ENCODE measurements around the gene MLANA.

MLANA gene

GRCh38 chr9:5843794-5844471 lies 46.8 kb upstream of the MLANA start:
- no peaks in the 10 kb centered on the region for H3K79me2 ChIP-seq (ENCODE audit: low read length)
- H3K4me2 ChIP-seq (ENCODE audit: low read length) = no peak overlapping the region
- H2AFZ ChIP-seq (ENCODE audit: low read depth, low read length) = no peak overlapping the region

GRCh38 chr9:5845157-5845531 lies 45.5 kb upstream of the MLANA start:
- H3K9me3 ChIP-seq (ENCODE audit: insufficient read depth, low read length) = no peaks in the 10 kb centered on the region
- H3K4me3 ChIP-seq (ENCODE audit: low read length) = no peak overlapping the region
- H3K27me3 ChIP-seq (ENCODE audit: low read depth, low read length) = no peaks in the 10 kb centered on the region
- H3K4me2 ChIP-seq (ENCODE audit: low read length) = no peak overlapping the region
- no peak overlapping the region for H2AFZ ChIP-seq (ENCODE audit: low read depth, low read length)
- H3K79me2 ChIP-seq (ENCODE audit: low read length) = no peaks in the 10 kb centered on the region
- peaks cover 9% of the 10 kb centered on the region for H3K4me1 ChIP-seq (ENCODE audit: low read length)
- no peak overlapping the region for H3K9ac ChIP-seq (ENCODE audit: low read length)
- H3K36me3 ChIP-seq (replicated peaks; ENCODE audit: low read depth, low read length) = no peaks in the 10 kb centered on the region
- no peak for TF ChIP-seq EZH2phosphoT487 (IDR thresholded peaks at IDR 0.05; ENCODE audit: low read depth)
- TF ChIP-seq CTCF (IDR thresholded peaks at IDR 0.05; ENCODE audit: low read depth, low read length) = no peak
- H4K20me1 ChIP-seq (ENCODE audit: insufficient read depth, low read length) = no peaks in the 10 kb centered on the region
- no peak overlapping the region for H3K27ac ChIP-seq (ENCODE audit: low read length)

More at GRCh38 chr9:5843794-5844471, 46.8 kb upstream of the MLANA start:
- no peaks in the 10 kb centered on the region for H3K9me3 ChIP-seq (ENCODE audit: insufficient read depth, low read length)
- H3K36me3 ChIP-seq (replicated peaks; ENCODE audit: low read depth, low read length) = no peaks in the 10 kb centered on the region
- no peak overlapping the region for H3K9ac ChIP-seq (ENCODE audit: low read length)
- no peak overlapping the region for H3K4me3 ChIP-seq (ENCODE audit: low read length)
- no peak overlapping the region for H3K27ac ChIP-seq (ENCODE audit: low read length)
- H3K4me1 ChIP-seq (ENCODE audit: low read length) = peaks cover 15% of the 10 kb centered on the region
- no peak for TF ChIP-seq CTCF (IDR thresholded peaks at IDR 0.05; ENCODE audit: low read depth, low read length)
- no peak for TF ChIP-seq EZH2phosphoT487 (IDR thresholded peaks at IDR 0.05; ENCODE audit: low read depth)
- H3K27me3 ChIP-seq (ENCODE audit: low read depth, low read length) = no peaks in the 10 kb centered on the region
- no peaks in the 10 kb centered on the region for H4K20me1 ChIP-seq (ENCODE audit: insufficient read depth, low read length)

GRCh38 chr9:5846096-5846495 lies 44.6 kb upstream of the MLANA start:
- H2AFZ ChIP-seq (ENCODE audit: low read depth, low read length) = no peak overlapping the region
- no peak overlapping the region for H3K4me3 ChIP-seq (ENCODE audit: low read length)
- no peak overlapping the region for H3K27ac ChIP-seq (ENCODE audit: low read length)
- TF ChIP-seq CTCF (IDR thresholded peaks at IDR 0.05; ENCODE audit: low read depth, low read length) = no peak
- H3K79me2 ChIP-seq (ENCODE audit: low read length) = no peaks in the 10 kb centered on the region
- peaks cover 17% of the 10 kb centered on the region for H3K4me1 ChIP-seq (ENCODE audit: low read length)
- H3K27me3 ChIP-seq (ENCODE audit: low read depth, low read length) = no peaks in the 10 kb centered on the region
- no peaks in the 10 kb centered on the region for H3K36me3 ChIP-seq (replicated peaks; ENCODE audit: low read depth, low read length)
- H3K9me3 ChIP-seq (ENCODE audit: insufficient read depth, low read length) = no peaks in the 10 kb centered on the region
- no peak overlapping the region for H3K9ac ChIP-seq (ENCODE audit: low read length)
- no peaks in the 10 kb centered on the region for H4K20me1 ChIP-seq (ENCODE audit: insufficient read depth, low read length)
- H3K4me2 ChIP-seq (ENCODE audit: low read length) = no peak overlapping the region

GRCh38 chr9:5846501-5846921 lies 44.2 kb upstream of the MLANA start:
- Histone ChIP-seq H2AFZ (ENCODE audit: low read depth, low read length) (no peak overlapping the region), H3K4me1 (ENCODE audit: low read length) (peaks cover 21% of the 10 kb centered on the region), H3K27me3 (ENCODE audit: low read depth, low read length) (no peaks in the 10 kb centered on the region), H3K79me2 (ENCODE audit: low read length) (no peaks in the 10 kb centered on the region), H3K36me3 (replicated peaks; ENCODE audit: low read depth, low read length) (no peaks in the 10 kb centered on the region), H3K9me3 (ENCODE audit: insufficient read depth, low read length) (no peaks in the 10 kb centered on the region), H4K20me1 (ENCODE audit: insufficient read depth, low read length) (no peaks in the 10 kb centered on the region), H3K4me2 (ENCODE audit: low read length) (no peak overlapping the region), H3K9ac (ENCODE audit: low read length) (no peak overlapping the region), H3K4me3 (ENCODE audit: low read length) (no peak overlapping the region), H3K27ac (ENCODE audit: low read length) (no peak overlapping the region)
- TF ChIP-seq EZH2phosphoT487 (IDR thresholded peaks at IDR 0.05; ENCODE audit: low read depth) (no peak), CTCF (IDR thresholded peaks at IDR 0.05; ENCODE audit: low read depth, low read length) (no peak)

All from OCI-LY3 (cell line).